HG02981 (cell line): ENCODE results near the gene MAP1B.
"Not testable (repeated sequence)": the region's sequence is repeated elsewhere in the genome, so short reads cannot be mapped to it uniquely, and the experiment has no call there.

Experiments
- ATAC-seq: cut with Tn5 transposase; IDR thresholded peaks from one replicate; pipeline ENCODE4 v1.9.1; 2021; ENCODE audit warnings: mild to moderate bottlenecking, moderate library complexity; ENCODE audit not compliant: unreplicated experiment

Gene MAP1B

DNA sequence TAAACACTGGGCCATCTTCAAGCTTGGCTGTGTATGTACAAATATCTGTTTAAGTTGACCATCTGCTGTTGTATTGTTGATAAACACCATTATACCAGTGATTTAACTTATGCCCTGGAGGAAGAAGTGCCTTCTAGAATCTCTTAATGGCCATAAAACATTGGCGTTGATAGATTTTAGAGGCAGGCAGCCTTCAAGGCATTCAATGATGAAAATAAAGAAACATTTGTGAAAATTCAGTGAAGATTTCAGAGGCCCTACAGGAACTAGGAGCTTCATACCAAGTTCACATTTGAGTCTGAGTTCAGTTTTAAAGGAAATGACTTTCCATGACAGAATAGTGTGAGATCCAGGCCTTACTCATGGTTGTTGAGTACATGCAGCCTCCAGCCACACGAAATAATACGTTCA lies 52.2 kb downstream of the MAP1B start:
- ATAC-seq: no peak

DNA sequence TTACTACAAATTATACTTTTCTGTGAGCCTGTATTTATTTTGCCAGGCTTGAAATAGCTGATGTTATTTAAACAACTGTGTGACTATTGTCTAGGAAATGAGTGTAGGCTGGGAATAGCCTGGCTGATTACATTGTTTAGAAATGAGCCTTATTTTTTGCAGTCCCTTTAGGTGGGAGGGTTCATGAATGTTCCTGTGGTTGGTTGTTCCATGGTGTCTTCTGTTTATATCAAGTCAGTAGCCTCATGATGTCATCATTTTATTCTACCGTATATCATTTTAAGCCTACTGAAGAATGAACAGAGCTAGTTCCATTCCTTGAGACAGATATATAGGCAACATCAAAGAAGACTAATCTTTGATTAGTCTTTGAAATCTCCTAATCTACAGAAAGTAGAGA lies 53.1 kb downstream of the MAP1B start:
- ATAC-seq: no peak

DNA sequence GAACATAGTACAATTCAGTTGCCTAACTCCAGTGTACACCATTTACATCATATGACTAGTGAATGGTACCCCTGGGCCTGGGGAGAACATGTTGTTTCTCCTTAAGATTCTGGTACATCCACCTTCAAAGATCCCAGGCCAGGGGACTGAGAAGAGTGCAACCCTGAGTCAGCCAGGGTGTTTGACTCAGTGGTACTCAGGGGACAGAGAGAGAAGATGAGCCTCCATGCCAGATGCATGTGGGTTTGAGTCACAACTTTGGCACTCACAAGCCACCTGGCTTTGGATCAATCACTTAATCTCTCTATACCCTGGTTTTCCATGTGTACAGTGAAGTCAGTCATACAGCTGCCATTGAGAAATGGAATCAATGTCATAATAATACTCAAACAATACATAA lies 53.7 kb downstream of the MAP1B start:
- no peak for ATAC-seq

DNA sequence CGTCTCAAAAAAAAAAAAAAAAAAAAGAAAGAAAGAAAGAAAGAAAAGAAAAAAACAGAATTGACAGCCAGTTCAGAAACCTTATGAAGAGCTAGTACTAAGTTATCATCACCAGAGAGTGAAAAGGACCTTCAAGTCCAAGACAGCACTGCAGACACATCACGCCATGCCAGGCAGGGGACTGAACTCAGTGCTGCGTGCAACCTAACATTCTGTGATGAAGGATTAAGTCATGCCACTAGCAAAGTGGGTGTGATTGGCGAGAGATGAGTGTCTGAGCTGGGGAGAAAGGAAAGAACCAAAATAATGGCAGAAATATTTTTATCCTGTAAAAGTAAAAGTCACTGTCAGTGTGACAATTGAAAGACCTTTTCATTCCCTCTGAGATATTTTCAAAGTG lies 54.7 kb downstream of the MAP1B start:
- ATAC-seq: no peak

DNA sequence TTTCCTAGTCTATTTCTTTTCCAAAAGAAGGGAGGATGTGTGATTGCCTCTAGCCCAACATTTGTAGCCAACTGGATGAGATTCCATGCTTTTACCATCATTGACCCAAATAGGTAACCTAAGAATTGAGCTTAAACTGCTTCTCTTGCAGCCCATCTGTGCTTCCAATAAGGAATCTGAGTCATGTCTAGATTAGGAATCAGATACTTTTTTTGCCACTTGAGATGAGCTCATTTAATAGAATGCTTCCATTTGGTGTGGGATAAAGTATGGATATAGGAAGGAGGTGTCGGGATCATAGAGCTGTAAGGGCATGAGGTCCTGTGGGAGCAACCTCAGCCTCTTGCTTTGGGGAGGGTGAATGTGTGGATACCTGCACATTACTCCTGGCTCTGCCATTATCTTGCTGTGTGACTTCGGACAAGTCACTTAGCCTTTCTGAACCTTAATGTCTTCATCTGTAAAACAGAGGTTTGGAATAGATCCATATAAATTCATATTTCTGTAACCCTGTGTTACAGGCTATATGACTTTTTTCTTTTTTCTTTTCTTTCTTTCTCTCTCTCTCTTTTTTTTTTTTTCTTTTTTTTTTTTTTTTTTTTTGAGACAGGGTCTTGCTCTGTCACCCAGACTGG lies 56.2 kb downstream of the MAP1B start:
- no peak for ATAC-seq

DNA sequence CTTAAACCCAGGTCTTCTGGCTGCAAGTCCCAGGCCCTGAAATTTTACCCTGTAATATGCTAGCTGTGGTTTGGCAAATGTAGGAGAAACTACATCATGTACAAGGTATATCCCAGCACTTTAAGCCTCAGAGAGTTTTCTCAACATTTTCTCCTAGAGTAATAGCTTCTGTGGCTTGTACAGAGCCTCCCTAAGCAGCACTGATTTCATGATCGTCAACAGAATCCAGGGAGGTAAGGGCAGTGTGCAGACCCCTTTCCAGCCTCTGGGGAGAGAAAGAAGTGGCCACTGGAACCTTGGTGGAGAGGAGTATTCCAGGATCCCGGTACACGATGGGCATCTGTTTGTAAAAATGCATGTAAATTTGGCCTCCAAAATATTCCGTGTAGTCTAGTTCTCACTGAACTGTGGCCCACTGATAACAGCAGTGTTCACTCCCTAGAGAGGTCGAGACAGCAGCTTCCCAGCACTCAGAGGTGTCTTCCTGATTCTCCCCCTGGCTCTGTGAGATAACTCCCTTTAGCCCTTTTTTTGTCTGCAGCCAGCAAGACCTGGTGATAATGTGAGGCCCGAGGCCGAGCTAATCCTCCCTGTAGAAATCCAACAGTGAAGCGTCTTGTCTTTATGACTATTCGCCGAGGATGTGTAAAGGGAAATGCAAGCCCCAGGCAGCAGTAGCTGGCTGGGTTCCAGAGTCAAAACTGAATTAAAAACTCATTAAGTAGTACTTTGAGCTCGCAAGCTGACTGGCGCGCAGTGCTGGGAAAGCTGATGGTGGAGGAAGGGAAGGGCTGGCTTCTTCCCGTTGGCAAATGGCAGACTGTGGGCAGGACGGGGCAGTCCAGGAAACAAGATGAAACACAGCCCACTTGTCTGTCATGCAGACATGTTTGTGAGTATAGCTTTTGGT lies 59.0 kb downstream of the MAP1B start:
- no peak for ATAC-seq

DNA sequence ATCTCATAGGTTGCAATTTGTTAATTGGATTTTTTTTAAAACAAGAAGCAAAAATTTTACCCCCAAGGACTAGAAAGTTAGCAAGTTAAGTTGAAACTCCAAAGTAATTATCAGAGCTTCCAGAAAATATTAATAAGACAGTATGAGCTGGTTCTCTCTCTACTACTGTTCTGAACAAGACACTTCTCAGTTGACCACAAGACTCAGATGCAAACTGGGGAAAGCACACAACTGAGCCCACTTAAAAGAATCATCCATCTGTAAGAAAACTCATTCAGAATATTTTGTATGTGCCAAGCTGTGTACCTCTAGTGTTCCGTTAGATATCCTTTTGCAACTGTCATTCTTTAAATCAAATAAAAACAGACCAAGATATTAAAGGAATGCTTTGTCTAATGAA lies 60.0 kb downstream of the MAP1B start:
- no peak for ATAC-seq

DNA sequence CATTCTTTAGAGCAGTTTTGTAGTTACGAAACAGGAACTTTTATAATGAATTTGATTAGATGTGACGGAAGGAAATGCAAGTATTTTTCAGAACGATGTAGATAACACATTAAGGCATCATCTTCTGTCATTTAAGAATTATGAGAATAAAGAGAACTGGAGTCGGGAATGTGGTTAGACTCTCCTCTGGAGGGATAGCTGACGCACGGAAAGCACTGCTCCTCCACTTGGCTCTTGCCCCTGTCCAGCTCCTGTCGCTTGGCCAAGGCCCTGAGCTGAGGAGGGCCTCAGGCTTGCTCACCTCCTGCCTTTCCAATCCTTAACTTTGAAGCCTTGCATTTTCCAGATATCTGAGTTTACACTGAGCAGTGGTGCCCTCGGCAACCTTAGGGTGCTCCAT lies 60.5 kb downstream of the MAP1B start:
- ATAC-seq: no peak

DNA sequence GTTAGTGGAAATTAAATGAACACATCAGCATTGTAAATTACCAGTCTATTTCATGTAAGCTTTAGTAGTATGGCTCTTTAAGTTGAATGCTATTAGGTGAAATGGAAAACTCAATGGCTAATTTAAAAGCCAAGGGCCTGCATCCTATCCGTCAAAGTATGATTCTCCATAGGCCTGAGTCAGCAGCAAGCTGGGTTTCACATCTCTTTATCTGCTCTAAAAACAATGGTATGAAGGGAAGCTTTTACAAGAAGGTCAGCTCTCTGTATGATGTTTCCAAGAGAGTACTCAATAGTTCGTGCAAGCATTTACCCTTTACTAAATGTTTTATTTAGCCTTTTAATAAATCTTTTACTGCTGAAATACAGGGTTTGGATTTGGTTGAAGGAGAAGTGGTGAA lies 62.8 kb downstream of the MAP1B start:
- no peak for ATAC-seq

DNA sequence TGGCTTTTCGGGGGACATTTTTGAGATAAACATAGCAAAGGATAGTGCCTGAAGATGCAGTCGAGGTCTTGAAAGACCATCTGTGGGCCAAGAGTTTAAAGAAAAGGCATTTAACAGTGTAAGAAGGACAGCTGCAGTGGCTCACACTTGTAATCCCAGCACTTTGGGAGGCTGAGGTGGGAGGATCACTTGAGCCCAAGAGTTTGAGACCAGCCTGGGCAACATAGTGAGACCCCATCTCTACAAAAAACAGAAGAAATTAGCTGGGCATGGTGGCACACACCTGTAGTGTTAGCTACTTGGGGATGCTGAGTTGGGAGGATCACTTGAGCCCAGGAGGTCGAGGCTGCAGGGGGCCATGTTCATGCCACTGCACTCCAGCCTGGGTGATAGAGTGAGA lies 63.9 kb downstream of the MAP1B start:
- not testable (repeated sequence) for ATAC-seq

DNA sequence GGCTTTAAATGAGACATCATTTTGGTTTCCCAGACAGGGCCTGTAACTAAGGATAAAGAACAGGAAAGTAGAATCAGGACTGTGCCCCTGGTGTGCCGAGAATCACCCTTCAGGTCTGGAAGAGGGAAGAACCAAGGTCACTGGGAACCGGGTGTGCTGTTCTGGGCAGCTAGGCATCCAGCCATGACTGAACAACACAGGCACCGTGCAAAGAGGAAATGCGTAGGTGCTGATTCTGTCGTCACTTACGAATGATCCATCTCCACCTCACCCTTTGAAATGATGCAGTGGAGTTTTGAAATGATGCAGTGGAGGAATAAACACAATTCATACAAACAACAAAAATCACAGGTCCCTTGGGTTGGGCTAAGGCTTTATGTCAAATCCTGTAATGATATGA lies 64.4 kb downstream of the MAP1B start:
- ATAC-seq: no peak

DNA sequence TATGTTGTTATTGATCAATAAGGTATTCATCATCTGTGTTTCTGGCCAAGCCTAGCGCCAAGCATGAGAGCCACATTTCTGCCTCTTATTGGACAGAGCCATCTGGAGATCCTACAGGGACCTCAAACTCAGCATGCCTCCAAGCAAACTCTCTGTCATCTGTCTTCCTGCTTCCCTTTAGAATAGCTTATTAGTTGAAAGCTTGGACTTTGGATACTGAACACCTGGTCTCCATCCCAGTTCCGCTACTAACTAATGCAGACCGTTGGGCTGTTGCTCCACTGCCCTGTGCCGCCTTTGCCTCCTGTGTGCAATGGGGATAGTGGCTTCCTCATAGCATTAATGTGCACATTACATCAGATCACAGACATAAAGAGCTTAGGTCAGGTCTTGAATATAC lies 65.5 kb downstream of the MAP1B start:
- ATAC-seq: no peak

DNA sequence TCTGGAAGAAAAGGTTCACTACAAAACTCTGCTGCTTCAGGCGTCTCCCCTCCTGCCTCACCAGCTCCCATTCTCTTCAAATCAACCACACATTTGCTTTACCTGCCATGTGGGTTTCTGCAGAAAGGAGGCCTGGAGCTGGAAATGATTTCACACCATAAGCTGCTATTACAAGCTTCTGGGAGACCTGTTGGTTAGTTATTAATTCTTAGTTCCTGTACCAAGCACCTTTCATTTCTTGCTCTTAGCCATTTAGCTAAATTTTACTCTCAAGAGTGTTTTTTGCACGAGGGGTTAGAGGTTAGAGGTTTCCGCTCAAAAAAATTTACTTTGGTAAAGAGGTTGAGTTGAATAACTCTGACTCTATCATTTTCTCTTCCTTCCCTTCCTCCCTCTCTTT lies 70.3 kb downstream of the MAP1B start:
- peak; percentile 80 for ATAC-seq

DNA sequence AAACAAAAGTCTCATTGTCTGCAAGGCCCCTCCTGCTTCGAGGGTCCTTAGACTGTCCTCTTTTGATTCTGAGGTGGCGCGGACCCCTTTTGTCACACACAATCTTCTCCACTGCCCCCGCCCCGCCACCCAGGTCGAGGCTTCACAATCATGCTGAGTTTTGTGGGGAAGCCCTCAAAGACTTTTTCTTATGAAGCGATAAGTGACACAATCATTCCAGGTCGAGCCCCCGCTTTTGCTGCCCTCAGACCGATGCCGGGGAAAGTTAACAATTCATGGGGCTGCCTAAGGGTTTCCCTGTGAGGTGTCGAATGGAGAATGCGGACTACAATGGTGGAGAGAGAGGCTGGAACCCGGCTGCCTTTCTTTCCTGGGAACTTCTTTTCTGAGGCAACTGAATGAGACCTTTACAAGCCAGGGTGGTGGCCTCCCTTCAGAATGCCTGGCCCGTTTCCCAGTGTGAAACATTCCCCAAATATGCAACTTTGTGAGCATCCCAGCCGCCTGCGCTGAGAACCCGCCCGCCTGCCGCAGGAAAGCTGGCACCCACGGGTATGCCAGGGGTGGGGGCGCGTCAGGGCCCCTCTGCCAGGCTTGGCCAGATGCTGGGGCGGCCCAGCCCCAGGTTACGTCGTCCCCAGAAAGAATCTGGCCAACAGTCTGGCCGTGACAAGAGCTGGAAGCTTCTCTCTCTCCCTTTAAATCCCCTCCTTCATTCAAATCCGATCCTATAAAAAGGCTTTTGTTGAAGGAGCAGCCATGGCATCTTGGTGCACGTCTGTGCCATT lies 71.9 kb downstream of the MAP1B start:
- ATAC-seq: no peak

DNA sequence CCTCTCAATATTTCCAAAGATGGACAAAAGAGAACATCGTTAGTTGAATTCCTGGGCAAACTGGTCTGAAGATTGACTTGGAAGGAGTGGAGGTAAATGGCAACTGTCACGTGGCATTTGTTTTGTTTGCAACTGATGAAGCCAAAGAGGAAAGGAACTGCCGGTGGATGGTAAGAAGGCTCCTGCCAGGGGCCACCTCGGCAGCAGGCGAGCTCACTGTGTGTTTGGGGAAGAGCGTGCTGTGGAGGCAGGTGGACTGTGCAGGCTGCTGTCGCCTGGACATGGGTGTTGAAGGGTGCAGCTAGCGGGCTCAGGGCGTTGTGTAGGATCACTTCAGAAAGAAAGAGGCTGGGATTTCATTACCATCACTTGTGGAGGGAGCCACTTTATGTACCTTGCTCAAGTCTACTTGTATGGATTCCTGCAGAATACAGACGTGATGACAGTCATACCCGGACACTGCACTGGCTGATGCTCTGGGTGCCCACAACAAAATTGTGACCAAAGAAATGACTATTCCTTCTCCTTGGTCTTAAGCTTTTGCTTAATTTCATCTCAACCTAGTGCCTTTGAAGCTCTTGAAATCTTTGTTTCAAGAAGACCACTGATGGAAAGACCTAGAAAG lies 72.7 kb downstream of the MAP1B start:
- no peak for ATAC-seq

DNA sequence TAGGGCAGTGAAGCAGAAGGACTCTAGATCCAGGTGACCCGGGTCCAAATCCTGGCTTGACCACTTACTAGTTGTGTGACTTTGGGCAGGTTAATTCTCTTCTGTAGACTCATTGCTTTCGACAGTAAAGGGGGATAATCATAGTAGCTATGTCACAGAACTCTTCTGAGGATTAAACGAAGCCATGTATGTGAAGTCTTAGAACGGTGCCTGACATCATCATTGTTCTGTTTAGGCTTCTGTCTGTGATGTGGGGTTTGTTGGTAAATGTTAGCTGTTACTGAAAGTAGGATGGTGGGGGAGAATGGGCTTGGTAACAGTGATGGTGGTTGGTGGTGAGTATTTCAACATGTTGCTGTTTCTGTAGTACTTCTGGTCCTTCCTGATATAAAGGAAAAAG lies 73.7 kb downstream of the MAP1B start:
- no peak for ATAC-seq

DNA sequence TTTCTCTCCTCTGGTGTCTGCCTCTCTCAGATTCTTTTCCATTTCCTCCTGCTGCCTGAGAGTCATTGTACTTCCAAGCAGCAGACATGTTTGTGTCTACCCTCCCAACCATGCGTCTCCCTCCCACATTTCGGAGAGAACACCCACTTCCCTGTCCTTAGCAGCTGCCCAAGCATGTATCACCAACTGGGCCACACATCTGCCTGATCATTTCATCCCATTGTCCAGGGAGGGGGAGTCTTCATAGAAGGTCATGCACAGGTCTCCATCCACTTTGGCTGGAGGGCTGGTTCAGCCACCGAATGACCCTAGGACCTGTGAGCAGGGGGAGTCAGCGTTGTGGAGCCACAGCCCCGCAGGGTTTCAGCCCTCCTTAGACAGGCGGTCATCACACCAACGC lies 75.4 kb downstream of the MAP1B start:
- no peak for ATAC-seq

DNA sequence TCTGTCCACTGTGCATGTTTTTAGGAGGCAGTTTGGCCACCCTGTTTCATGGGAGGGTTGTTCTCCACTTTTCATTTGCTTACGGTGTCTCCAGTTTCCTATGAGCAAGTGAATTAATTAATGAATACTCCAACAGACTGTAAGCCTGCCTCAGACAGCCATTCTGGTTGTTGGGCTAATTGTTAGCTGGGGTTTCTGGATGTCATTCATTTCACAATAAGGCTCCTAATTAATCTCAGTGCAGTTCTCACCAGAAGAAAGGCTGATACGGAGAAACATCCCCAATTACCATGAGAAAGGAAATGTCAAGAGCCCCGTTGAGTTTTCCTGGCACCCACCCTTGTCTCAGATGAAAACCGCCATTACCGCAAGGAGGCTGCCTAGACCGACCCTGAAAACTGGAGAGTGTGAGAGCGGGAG lies 75.8 kb downstream of the MAP1B start:
- ATAC-seq: no peak

DNA sequence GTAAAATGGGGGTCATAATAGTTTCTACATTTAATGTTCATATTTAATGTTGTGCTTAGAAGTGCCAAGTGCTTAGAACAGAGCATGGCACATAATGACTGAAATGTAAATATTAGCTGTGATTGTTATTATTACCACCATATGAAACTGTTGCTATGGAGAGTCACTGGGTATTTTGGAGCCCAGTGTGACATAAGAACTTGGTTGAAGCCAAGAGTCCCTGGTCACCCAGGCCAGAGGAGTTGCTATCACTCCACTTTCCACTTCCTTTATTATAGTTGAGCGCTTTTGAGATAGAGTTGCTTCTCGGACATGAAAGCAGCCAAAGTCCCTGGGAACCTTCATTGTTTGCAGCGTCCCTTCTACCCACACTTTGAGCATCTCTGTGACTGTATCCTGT lies 77.1 kb downstream of the MAP1B start:
- ATAC-seq: no peak

DNA sequence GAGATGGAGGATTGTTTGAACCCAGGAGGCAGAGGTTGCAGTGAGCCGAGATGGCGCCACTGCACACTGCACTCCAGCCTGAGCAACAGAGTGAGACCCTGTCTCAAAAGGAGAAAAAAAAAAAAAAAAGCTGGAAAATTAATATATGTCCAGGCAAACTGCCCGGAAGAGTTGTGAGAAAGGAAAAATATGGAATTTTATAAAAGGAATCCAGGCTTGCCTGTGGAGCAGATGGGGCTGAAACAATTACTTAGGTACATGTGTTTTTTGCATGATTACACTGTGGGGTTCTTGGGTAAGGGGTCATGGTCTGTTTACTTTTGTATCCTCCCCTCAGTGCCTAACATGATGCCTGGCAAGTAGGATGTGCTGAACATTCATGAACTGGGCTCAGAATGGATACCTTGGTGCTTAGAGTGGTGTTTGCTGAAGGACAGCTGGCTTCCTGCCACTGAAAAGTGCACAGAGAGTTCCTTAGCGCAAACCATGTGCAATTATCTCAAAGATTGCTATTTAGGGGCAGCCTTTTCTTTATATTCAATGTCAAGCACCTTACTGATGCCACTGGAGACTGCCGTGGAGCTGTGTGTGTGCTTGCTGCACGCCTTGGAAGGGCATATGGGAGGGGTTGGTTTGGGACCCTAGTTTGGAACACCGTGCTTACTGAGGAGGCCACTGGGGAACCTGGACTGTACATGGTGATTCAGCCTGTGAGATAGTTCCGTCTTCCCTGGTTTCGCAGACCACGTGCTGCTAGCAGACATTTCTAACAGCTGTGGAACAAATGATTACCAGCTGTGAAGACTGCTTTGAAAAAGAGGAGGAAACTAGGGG lies 78.4 kb downstream of the MAP1B start:
- no peak for ATAC-seq
